Stimulated activated CD8-positive, alpha-beta memory T cell treated with anti-CD3 and anti-CD28 coated beads, Interleukin-2, amount 100 ng/mL, for 1 hour (primary cell): ENCODE results near the gene PPP3R2.
"Not testable (repeated sequence)": the region's sequence is repeated elsewhere in the genome, so short reads cannot be mapped to it uniquely, and the experiment has no call there.

Experiments
- DNase-seq, 2 donors: peaks; one replicate each; pipeline ENCODE4 v3.0.0-alpha.2; 2020; ENCODE audit warnings: low read depth in 2 of 2

The PPP3R2 gene, protein sequence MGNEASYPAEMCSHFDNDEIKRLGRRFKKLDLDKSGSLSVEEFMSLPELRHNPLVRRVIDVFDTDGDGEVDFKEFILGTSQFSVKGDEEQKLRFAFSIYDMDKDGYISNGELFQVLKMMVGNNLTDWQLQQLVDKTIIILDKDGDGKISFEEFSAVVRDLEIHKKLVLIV

DNA sequence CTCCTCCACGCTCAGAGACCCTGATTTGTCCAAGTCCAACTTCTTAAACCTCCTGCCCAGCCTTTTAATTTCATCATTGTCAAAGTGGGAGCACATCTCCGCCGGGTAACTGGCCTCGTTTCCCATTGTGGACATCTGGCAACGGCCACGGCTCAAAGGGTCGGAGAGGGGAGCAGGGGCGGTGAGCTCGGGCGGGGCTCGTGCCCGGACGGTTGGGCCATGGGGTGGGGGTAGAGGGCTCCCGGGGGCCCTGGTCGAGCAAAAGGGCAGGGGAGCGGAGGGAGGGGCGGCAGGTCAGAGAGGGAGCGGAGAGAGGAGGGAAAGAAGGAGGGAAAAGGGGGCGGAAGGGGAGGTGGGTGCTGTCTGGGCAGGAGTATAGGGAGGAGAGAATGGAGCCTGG is at the start of gene PPP3R2:
Gene PPP3R2, minus strand, starts transcription at position 174 of the 400 bp plus-strand sequence. Its CDS starts 48 bp downstream, at position 126.
- no peak for DNase-seq

DNA sequence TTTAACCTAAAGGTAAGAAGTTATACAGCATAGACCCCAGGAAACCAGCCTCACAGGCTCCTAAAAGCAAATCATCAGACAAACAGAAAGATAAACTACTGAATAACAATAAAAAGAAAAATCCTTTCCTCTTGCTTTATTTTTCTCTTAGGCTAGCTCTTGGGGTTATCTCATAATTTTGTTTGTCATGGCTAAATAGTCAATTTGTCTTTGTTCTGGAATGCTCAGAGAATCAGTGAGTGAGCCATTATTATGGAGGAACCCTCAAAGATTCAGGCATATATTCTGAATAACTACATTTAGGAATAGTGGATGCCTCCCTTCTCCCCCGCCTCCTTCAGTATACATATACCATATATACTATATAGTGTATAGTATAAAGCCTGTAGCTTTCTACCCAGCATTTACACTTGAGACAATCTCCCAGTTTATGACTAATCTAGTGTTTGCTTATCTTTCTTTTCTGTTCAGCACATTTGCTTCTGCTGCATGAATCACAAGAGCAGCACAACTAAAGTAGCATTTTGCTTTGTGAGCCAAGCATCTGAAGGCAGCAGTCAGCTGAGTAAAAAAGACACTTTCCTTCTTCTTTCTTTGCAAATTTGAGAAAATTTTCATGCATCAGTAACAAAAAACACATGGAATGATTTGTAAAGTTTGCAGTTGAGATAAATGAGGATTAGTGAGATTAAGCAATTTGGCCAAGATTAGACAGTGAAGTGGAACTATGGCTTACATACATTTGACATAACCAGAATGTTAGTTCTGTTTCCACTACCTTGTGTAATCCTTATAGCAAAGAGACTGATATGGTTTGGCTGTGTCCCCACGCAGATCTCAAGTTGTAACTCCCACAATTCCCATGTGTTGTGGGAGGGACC is 45.3 kb upstream of the PPP3R2 start:
- no peak for DNase-seq

DNA sequence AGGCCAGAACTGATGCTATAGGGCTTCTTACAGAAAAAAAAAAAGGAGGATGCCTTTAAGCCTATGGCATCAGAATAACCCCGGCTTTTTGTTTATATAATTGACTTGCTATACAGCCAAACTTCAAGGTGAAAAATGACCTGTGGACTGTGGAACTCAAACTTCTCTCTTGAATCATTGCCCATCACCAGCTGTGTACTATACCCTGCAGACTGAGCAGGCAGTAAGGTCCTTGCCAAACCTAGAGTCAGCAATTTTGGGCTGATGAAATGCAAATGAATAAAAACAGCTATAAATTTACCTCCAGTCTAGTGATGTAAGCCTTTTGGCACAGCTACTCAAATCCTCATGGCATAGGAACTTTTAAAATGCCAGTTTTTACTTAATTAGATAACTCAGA is 44.5 kb upstream of the PPP3R2 start:
- no peak for DNase-seq

DNA sequence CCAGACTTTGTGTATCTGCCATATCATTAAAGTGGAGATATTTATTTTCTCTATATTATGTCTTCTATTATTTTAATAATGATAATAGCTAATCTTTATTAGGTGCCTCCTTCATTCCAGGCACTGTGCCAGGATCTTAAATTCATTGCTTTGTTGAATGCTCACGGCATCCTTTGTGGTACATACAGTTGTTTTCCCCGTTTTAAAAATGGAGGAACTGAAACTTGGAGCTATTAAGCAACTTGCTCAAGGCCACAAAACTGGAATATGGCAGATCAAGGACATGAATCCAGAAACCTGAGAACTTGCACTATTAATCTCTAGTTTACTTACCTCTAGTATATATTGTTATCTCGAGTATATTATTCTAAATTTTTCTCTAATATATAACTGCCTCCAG is 41.5 kb upstream of the PPP3R2 start:
- DNase-seq = no peak

DNA sequence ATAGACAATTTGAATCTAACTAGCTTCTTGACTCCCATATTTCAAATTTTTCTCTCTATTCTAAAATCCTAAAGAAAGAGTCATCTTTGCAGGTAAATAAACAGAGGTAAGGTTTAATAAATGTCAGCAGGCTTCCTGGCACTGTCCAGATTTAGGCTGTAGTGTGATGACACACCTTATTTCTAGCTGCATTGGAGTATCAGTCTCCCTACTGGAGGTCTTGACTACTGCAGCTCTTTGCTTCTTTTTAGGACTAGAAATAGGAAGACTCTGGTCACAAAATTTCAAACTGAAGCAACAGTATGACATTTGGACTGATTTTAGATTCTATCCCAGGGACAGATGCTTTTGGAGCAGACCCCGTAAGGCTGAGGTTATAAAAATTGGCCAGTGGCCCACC is 40.7 kb upstream of the PPP3R2 start:
- DNase-seq = no peak

DNA sequence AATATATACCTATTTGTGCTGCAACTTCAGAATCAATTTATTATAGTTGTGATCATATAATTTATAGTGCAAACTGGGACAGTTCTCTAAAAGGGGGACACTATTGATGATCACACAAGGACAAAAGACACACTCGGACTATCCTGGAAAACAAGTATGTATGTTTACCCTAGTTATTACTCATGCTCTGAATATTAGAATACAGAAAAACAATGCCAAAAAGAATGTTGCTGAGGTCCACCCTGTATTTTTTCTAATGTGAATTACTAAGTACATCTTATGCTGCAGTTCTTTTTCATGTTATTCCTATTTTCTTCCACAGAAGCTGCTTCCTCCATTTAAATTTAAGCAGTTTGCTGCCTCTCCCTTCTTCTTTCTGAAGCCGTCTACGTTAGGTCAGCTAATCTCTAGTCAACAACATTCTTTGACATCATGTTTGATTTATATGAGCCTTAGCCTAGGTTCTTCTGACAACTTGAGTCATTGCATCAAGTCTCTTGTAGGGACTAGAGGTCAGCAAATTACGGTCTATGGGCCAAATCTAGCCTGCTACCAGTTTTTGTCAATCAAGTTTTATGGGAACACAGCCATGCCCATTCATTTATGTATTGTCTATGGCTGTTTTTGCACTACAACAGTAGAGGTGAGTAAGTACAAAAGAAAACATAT is 40.1 kb upstream of the PPP3R2 start:
- no peak for DNase-seq

DNA sequence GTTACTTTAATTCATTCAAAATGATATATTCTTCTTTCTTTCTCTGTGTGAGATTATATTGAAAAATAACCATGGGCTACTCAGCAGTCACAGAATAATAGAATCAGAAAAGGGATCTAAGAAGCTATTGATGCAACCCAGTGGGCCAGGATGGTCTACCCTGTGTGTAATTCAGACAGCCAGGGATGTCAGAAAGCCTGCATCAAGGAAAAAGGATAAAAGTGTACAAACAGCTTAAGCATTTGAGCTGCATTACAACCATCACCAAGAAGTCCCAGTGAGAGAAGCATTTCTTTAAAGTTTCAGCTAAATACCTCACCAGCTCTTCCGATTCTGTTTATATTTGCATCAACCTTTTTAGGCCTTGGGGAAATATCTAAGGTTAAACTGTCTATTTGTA is 37.8 kb upstream of the PPP3R2 start:
- DNase-seq = no peak

DNA sequence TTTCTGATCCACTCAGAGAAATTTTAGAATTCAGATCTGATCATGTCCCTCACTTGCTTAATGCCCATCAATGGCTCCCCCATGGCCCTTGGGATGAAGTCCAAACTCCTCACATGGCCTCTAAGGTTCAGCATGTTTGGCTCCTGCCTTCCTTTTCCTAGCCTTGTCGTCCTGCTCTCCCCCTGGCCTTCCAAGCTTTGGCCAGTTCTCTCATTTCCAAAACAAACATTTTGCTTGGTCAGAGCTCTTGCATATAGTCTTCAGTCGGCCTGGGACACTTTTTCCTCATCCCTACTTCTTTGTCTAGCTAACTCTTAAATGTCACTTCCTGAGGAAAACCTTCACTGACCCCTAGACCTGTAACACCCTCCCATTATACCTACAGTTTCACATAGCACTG is 37.1 kb upstream of the PPP3R2 start:
- DNase-seq = no peak

DNA sequence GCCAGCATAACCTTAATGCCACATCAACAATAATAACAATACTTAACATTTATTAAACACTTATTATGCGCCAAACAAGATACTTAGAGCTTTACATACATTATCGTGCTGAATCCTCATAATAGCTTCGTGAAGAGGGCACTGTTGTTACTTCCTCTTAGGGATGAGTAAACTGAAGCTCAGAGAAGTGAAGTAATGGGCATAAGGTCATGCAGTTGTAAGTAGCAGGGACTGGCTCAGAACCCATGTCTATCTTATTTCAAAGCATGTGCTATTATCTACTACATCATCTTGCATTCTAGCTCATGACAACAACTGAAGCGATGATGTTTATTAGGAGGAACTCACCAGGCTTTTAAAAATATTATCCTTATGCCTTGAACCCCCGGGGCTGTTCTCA is 34.9 kb upstream of the PPP3R2 start:
- no peak for DNase-seq

DNA sequence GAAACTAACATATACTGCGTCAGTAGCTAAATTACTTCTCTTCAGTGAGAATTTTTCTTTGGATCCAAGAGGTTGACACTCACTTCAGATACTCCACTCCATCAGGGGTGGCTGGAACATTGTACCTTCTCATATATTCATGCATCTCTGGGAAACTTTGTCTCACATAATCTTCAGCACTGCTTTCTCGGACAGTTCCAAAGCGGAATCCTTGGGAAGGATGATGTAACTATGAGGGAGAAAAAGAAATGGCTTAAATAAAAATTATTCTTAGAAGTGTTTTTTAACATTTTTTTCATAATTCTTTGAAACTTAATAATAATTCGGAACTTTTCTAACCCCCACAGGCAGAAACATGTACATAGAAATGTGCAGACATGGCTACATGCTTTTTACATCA is 33.4 kb upstream of the PPP3R2 start:
- no peak for DNase-seq

DNA sequence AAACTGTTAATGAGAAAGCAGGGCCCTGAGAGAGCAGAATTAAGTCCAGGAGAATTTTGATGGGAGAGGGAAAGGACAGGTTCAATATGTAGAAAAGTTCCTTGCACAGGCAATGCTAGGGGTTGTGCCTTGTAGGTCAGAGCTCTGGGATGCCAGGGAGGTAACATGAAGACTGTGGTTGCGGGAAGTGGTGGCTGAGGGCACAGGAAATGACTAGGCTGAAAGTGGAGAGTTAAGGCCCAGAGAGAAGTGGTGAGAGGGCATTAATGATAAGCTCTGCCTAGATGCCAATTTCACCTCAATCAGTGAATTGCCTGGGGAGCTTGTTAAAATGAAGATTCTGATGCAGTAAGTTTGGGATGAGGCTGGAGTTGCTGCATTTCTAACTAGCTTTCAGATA is 31.5 kb upstream of the PPP3R2 start:
- no peak for DNase-seq

DNA sequence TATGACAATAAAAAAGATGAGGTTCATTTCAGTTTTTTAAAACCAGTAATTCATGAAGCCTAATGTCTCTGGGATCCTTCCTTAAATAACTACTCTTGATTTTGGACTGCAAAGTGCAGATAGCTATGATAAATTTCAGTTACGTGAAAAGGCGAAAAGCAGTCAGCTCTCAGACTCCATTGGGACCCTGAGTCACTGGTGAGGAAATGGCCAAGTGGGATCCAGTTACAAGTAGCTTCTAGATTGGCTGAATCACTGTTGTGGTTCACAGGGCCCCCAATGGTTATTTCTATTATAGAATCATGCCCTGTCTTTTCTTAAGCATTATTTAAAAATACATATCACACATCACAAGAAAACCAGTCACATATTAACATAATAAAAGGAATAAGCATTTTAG is 31.1 kb upstream of the PPP3R2 start:
- no peak for DNase-seq

DNA sequence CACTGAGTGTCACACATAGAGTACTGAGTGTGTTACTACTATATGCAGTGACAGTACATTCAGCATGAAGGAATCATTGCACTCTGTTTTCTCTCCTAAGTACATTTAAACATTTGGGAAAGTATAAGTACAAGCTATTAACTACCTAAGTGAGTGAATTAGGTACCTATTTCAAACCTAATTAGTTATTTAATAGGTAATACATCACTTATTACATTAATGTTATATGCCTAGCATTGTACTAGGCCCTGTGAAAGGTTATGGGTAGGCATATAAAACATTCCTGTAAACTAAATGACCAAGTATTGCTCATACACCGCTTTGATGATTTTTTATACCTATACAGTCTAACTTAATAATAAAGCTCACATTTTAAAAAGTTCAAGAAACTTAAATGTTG is 25.7 kb upstream of the PPP3R2 start:
- no peak for DNase-seq

DNA sequence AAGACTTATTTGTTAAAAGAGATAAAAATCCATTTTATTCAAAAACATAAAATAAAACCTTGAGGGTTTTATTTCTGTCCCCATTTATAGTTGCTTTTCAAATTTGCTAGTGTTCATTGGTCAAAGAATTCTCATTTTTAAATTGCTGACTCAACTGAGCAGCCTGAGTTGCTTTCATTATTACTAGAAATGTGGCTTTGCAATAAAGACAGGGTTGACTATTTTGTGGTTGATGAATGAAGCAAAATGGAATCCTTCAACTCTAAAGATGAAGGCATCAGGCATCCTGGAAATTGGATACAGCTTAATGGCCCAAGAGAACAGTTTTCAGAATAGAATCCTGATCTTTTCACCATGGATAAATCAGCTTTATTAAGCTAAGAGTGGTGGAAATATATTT is 23.9 kb upstream of the PPP3R2 start:
- no peak for DNase-seq

DNA sequence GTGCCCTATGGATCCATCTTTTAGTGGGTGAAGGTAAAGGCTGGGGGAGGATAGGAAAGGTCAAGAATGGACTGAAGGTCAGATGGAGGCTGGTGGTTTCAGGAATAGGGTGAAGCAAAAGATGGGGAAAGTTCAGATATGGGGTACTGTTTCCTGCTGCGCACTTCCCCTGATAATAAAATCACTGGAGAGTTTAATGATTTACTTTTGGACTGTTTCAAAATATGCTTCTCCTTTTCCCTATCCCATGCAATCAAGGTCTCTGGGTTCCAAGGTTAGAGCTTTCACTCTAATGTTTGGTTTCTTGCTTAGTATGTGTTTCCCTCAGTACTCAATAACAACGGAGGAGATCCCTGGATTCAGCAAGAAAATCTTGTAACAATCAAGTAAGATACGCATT is 10.8 kb upstream of the PPP3R2 start:
- no peak for DNase-seq

DNA sequence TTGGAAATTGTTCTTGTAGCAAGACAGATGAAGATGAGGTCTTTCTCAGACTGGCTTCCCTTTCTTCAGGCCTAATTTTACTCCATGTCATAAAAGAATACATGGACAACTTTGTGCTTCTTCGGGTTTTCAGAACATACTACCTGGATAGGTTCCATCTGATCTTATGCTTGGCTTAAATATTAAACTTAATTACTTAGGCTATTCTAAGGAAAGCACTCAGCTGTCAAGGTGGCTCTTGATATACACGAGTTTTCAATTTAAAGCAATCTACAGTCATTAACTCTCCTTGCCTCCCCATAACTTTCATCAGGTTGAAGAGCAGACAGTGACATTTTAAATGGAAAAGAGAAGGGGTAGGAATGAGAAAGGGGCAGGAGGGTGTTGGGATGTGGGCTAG is 9.5 kb upstream of the PPP3R2 start:
- DNase-seq = no peak

DNA sequence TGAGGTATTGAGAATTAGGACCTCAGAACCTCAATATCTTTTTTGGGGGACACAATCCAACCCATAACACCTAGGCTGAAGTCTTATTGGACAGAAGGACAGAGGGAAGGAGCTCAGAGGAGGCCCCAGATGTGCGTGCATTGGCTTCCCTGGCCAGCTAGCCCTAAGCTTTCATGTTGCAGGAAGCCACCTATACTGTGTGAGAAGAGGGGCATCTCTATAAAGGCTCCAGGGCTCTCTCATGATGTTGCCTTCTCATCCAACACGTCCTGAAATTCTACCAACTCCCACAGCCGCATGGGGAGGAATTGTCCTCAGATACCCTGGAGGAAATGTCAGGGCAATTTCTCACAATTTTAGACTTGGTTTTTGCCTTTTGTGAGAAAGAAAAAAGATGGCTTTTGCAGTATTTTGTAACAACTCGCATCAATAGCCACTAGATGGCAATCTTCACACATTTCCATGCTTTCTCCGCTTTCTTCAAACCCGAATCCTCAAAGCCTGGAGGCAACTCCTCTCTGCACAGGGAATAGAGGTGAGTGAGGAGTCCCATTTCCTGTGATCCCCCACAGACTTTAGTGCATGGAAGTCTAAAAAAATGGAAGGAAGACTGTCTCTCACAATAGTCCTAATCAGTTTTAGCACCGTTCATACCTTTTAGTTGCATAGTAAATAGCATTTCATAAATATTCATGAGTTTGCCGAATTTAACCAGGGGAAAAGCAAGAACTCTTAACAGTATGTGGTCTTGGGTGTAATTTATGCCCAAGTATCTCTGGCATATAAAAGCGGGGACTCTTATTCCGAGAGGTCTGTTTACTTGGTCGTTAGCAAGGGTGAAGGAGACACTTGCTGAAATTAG is 7.4 kb upstream of the PPP3R2 start:
- DNase-seq = no peak

DNA sequence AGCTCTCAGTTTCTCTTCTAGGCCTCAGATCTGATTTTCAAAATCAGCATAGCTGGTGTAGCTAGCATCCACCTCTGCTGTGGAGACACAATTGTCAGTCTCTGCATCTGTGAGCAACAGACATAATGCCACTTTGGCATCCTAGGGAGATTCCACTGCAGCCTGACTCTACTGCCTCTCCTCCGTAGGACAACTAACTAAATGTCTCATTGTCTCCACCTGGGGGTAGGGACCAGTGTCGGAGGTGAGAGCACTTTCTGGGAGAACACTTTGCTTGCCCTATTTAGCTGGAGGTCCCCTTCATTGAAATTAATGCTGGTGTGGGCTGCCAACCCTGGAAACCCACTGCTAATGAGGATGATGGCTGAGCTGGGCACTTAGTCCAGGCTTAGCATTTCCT is 1.4 kb downstream of the PPP3R2 start:
- no peak for DNase-seq

DNA sequence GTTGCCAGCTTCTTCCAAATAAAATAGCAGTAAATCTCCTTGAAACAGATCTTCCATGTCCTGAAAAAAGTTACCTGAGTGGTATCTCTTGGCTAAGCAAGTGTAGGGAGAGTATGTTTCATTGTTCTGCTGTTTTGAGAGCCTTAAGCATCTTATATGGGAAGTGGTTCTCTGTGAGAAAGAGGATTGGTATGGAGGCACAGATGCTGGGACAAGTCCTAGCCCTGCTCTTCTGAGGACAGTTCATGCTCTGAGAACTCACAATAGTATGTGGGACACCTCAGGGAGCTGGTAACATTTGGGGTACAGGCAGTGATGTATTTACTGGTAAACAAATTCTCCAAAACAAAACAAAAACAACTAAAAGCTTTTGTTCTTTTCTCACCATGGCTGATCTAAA is 2.0 kb downstream of the PPP3R2 start:
- DNase-seq = no peak

DNA sequence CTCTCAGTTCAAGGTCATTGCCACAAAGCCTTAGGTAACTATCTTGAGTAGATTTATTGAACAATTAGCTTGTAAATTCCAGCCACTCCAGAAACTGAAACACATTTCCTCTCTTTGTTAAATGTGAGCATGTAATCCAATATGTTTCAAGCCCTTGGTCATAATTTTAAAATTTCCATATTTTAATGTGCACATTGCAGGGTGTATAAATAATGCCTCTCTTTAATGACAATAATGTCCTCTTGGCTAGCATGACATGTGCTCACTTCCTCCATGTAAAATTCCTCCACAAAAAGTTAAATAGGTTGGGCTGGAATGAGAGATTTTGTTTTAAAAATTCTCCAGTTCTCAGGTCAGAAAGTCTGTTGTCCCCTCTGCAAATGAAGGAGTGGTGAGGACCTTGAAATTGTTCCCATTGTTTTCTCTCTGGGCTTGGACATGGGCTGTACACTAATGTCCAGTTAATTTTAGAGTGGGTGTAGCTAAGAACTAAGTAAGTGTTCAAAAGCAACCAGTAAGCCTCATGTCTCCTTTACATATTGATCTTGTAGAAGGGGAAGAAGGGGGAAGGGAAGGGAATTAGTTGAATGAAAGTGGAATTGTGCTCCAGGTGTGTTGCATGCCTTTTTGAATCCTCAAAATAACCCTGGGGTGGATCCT is 2.9 kb downstream of the PPP3R2 start:
- DNase-seq = no peak

DNA sequence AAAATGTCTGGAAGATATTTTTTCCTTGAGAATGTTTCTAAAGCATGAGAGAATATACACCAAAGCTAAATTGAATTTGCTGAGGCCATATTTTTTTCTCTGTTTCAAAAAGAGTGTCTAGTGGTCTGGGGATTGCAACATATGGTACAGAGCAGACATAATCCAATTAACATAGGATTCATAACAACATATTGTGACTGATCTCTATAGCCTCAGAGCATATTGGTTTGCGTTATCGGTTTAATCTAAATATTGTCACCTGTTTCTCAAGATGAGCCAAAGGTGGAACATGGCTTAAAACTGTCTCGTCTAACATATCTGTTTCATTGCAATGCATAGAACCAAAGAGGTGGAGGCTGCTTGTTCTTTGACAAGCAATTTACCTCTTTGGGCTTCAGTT is 3.9 kb downstream of the PPP3R2 start:
- DNase-seq = no peak

DNA sequence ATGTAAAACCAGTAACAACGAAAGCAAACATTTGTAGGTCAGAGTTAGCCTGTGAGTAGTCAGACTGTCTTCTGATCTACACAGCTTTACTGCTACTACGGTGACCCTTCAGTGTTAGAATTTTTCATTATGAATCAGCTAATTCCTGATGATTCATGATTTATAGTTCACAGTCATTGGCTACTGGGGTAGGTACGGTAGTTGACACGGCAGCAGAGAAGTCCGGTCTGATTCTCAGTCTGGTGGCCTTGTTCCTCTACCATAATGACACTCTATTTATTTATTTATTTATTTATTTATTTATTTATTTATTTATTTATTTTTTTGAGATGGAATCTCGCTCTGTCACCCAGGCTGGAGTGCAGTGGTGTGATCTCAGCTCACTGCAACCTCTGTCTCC is 4.7 kb downstream of the PPP3R2 start:
- DNase-seq = not testable (repeated sequence)
